OCI-LY7 (cell line): Measurements from ENCODE around the gene CCDC116. TPM values are rescaled to one million over a fixed set of nuclear protein-coding genes. Genes with fewer than 3 reads are reported as not detected.
A peak's percentile ranks its signal among the peaks of the same experiment; 100 is the strongest.
"Not testable (repeated sequence)": the region's sequence is repeated elsewhere in the genome, so short reads cannot be mapped to it uniquely, and the experiment has no call there.

Source experiments
- BruUV-seq: library from RNA; stranded (reverse); fragments of 400-500 nt; replicated peaks from 2 replicates; lab custom pipeline; 2021; lab: Mats Ljungman, UMichigan
- CTCF ChIA-PET: fragments of 300-600 bp; sonication (Branson Sonifier 250); formaldehyde crosslinking; loops from one replicate; lab custom pipeline; 2022; ENCODE audit warnings: antibody characterized with exemption; ENCODE audit not compliant: unreplicated experiment; lab: Charles Lee
- POLR2A ChIA-PET: fragments of 300-600 bp; sonication (Branson Sonifier 250); formaldehyde crosslinking; loops from one replicate; lab custom pipeline; 2022; ENCODE audit warnings: antibody characterized with exemption; lab: Charles Lee
- DNase-seq: peaks from one replicate; pipeline ENCODE4 v3.0.0-alpha.2; 2015; ENCODE audit warnings: low spot score
- H2AFZ ChIP-seq: fragments of 200-600 bp; sonication (generic), shearing (Covaris generic); 2 replicates; pipeline ENCODE4 v1.6.1; 2014; ENCODE audit warnings: mild to moderate bottlenecking, antibody characterized with exemption, low read length, moderate library complexity
- H3K27ac ChIP-seq: fragments of 200-600 bp; sonication (generic); 2 replicates; pipeline ENCODE4 v1.5.1; 2014; ENCODE audit warnings: mixed run types, low read depth, mild to moderate bottlenecking, moderate library complexity, low read length, inconsistent platforms; ENCODE audit not compliant: poor library complexity, severe bottlenecking
- H3K36me3 ChIP-seq: fragments of 200-600 bp; sonication (generic); 2 replicates; pipeline ENCODE4 v1.6.1; 2014; ENCODE audit warnings: mild to moderate bottlenecking, antibody characterized with exemption, low read length, moderate library complexity, mixed read lengths; ENCODE audit not compliant: insufficient read depth
- H3K4me1 ChIP-seq: fragments of 200-600 bp; sonication (generic); 2 replicates; pipeline ENCODE4 v1.5.1; 2014; ENCODE audit warnings: mild to moderate bottlenecking, low read length; ENCODE audit not compliant: insufficient read depth, poor library complexity, severe bottlenecking
- H3K4me2 ChIP-seq: fragments of 200-600 bp; sonication (generic); 2 replicates; pipeline ENCODE4 v1.6.1; 2014; ENCODE audit warnings: mild to moderate bottlenecking, low read length
- H3K4me3 ChIP-seq: fragments of 200-600 bp; sonication (generic); 2 replicates; pipeline ENCODE4 v1.5.1; 2014; ENCODE audit warnings: mild to moderate bottlenecking, low read depth, low read length; ENCODE audit not compliant: poor library complexity, severe bottlenecking
- H3K79me2 ChIP-seq: fragments of 200-600 bp; sonication (generic); 2 replicates; pipeline ENCODE4 v1.6.1; 2016; ENCODE audit warnings: low read depth, mild to moderate bottlenecking, low read length, moderate library complexity, mixed read lengths; ENCODE audit not compliant: insufficient read depth
- H3K9me2 ChIP-seq: fragments of 200-600 bp; sonication (generic); 2 replicates; pipeline ENCODE4 v1.6.1; 2016; ENCODE audit warnings: mild to moderate bottlenecking, low read length, mixed read lengths; ENCODE audit not compliant: insufficient read depth
- H3K9me3 ChIP-seq: fragments of 200-600 bp; sonication (generic); 2 replicates; pipeline ENCODE4 v1.6.1; 2014; ENCODE audit warnings: mild to moderate bottlenecking, mixed run types, low read length, mixed read lengths
- H4K20me1 ChIP-seq: fragments of 200-600 bp; sonication (generic); 2 replicates; pipeline ENCODE4 v1.6.1; 2014; ENCODE audit warnings: mild to moderate bottlenecking, antibody characterized with exemption, low read length, moderate library complexity, mixed read lengths; ENCODE audit not compliant: insufficient read depth
- CTCF ChIP-seq: fragments of 200-600 bp; sonication (generic); conservative IDR thresholded peaks from 2 replicates; pipeline ENCODE4 v1.5.1; 2014; ENCODE audit warnings: mild to moderate bottlenecking, antibody characterized with exemption, low read length, moderate library complexity, mixed read lengths
- EZH2phosphoT487 ChIP-seq: fragments of 200-600 bp; sonication (generic); IDR thresholded peaks from 2 replicates; pipeline ENCODE4 v1.6.1; 2018; ENCODE audit warnings: low read depth, borderline replicate concordance, mild to moderate bottlenecking, mixed run types, antibody characterized with exemption, low read length, moderate library complexity, mixed read lengths
- intact Hi-C: fragments of 100-400 bp; cut with micrococcal nuclease; formaldehyde crosslinking; loops from one replicate; pipeline ENCODE4 v1.10.0; 2022; ENCODE audit not compliant: unreplicated experiment
- total RNA-seq, 2 experiments: library from RNA; depleted of rRNA in 1 of 2; stranded (reverse); fragments of >200 nt in 1 of 2; shearing (Covaris generic) in 1 of 2; gene quantifications; 2 replicates each; pipeline ENCODE4 v1.2.3, GENCODE V29; 2014 to 2022

CCDC116 gene
- total RNA-seq, 2 experiments from 2014 or later, result 1.5 to 3.1 TPM

- no peak for DNase-seq
- TSS peak; percentile 26 for BruUV-seq
- Histone ChIP-seq H4K20me1 (peaks cover 16% of the 10 kb centered on the region), H2AFZ (no peak overlapping the region), H3K79me2 (peaks cover 72% of the 10 kb centered on the region), H3K4me3 (peak overlapping the region; percentile 10), H3K4me1 (peaks cover 45% of the 10 kb centered on the region), H3K36me3 (peaks cover 77% of the 10 kb centered on the region), H3K9me2 (no peaks in the 10 kb centered on the region), H3K27ac (peak overlapping the region; percentile 56), H3K9me3 (no peaks in the 10 kb centered on the region), H3K4me2 (peak overlapping the region; percentile 34)
- ChIA-PET POLR2A (no interaction called here), CTCF (interaction anchor here (0.7 kb wide), 1 partner anchor 13 kb away, joined by 5 read pairs; no protein-coding TSS in a partner anchor)
- intact Hi-C loops, result loop anchor here (2.0 to 10.0 kb wide), 2 partner anchors 47 to 1401 kb away; no protein-coding TSS in a partner anchor
- TF ChIP-seq EZH2phosphoT487, result no peak
- no peak for TF ChIP-seq CTCF
Measured at GRCh38 chr22:21615731-21616130, 16.8 kb upstream of the CCDC116 start.

GRCh38 chr22:21617337-21617736, 15.2 kb upstream of the CCDC116 start:
- DNase-seq, BruUV-seq, H2AFZ ChIP-seq, H3K9me3 ChIP-seq, H3K4me3 ChIP-seq, H3K9me2 ChIP-seq: not testable (repeated sequence)
- peaks cover 45% of the 10 kb centered on the region for H3K4me1 ChIP-seq
- intact Hi-C loops, result loop anchor here (1.0 to 10.0 kb wide), 3 partner anchors 12 to 1403 kb away; no protein-coding TSS in a partner anchor
- ChIA-PET CTCF (interaction anchor here (0.6 to 0.8 kb wide), 2 partner anchors 10 to 30 kb away, joined by 3 read pairs; no protein-coding TSS in a partner anchor), POLR2A (interaction anchor here (0.6 to 1.3 kb wide), 3 partner anchors 12 to 45 kb away, joined by 3 to 6 read pairs (median 4); partner anchors contain the start of gene YDJC)
- peaks cover 76% of the 10 kb centered on the region for H3K36me3 ChIP-seq
- H3K79me2 ChIP-seq, result peaks cover 83% of the 10 kb centered on the region
- peak overlapping the region; percentile 56 for H3K27ac ChIP-seq
- H4K20me1 ChIP-seq, result peaks cover 16% of the 10 kb centered on the region
- H3K4me2 ChIP-seq, result peak overlapping the region; percentile 41

GRCh38 chr22:21621025-21621424, 11.5 kb upstream of the CCDC116 start:
- Histone ChIP-seq H3K9me2 (no peaks in the 10 kb centered on the region), H3K36me3 (peaks cover 72% of the 10 kb centered on the region), H4K20me1 (peaks cover 7% of the 10 kb centered on the region), H3K27ac (no peak overlapping the region), H3K4me1 (peaks cover 39% of the 10 kb centered on the region), H3K9me3 (no peaks in the 10 kb centered on the region), H3K4me2 (no peak overlapping the region), H2AFZ (no peak overlapping the region), H3K79me2 (peaks cover 66% of the 10 kb centered on the region), H3K4me3 (no peak overlapping the region)
- intact Hi-C loops, result no loop called here
- no TSS peak for BruUV-seq
- no peak for DNase-seq
- POLR2A ChIA-PET, result interaction anchor here (2.0 kb wide), 1 partner anchor 11 kb away, joined by 6 read pairs; no protein-coding TSS in a partner anchor
- TF ChIP-seq EZH2phosphoT487, result no peak
- TF ChIP-seq CTCF, result no peak
- CTCF ChIA-PET, result no interaction called here
